NCI-H2171 treated with DMSO at 0.1 percent for 48 hours (cell line): ENCODE data around the gene CFAP157.

Source experiments
- DNase-seq: peaks from one replicate; lab custom pipeline; 2025; lab: John Stamatoyannopoulos, UW

CFAP157 gene

GRCh38 chr9:127762111-127762676 is 55.4 kb downstream of the CFAP157 start:
- DNase-seq = no peak

- DNase-seq = no peak
Measured at GRCh38 chr9:127763918-127764384, 57.2 kb downstream of the CFAP157 start.

- no peak for DNase-seq
Measured at GRCh38 chr9:127765418-127765817, 58.6 kb downstream of the CFAP157 start.
